HepG2 (cell line): ENCODE results near the gene ATP11C.

Experiments
- CTCF ChIP-seq: sonication (generic); formaldehyde crosslinking; IDR thresholded peaks from 2 replicates; pipeline ENCODE4 v1.5.0; 2020; ENCODE audit warnings: mild to moderate bottlenecking, missing genetic modification reagents, moderate library complexity
- PLSCR1 ChIP-seq: sonication (generic); formaldehyde crosslinking; IDR thresholded peaks from 2 replicates; pipeline ENCODE4 v1.5.0; 2020; ENCODE audit warnings: missing genetic modification reagents, mild to moderate bottlenecking, borderline replicate concordance
- ZNF503 ChIP-seq: sonication (generic); formaldehyde crosslinking; IDR thresholded peaks from 2 replicates; pipeline ENCODE4 v1.4.0; 2020; ENCODE audit warnings: missing genetic modification reagents

GRCh38 chrX:139795196-139795595 is 137.7 kb downstream of the ATP11C start:
- TF ChIP-seq CTCF (CRISPR knock-in tag) (no peak), ZNF503 (CRISPR knock-in tag) (no peak), PLSCR1 (CRISPR knock-in tag) (no peak)
